Upper lobe of right lung (tissue), 1 donor: Measurements from ENCODE around the gene SIAH3. TPM values are rescaled to one million over a fixed set of nuclear protein-coding genes. Genes with fewer than 3 reads are reported as not detected.

Source experiments
- ATAC-seq: fragments of 200-7000 bp; cut with Tn5 transposase; one replicate; pipeline ENCODE4 v1.9.1; 2020; ENCODE audit warnings: mild to moderate bottlenecking, moderate library complexity
- DNase-seq: peaks from one replicate; pipeline ENCODE4 v3.0.0-alpha.2; 2020
- H3K27ac ChIP-seq: fragments of 200-600 bp; one replicate; pipeline ENCODE4 v1.8.0; 2022
- H3K27me3 ChIP-seq: fragments of 200-600 bp; one replicate; pipeline ENCODE4 v1.8.0; 2022; ENCODE audit warnings: mild to moderate bottlenecking
- H3K36me3 ChIP-seq: fragments of 200-600 bp; one replicate; pipeline ENCODE4 v1.8.0; 2022
- H3K4me1 ChIP-seq: fragments of 200-600 bp; one replicate; pipeline ENCODE4 v1.8.0; 2022
- H3K4me3 ChIP-seq: fragments of 200-600 bp; one replicate; pipeline ENCODE4 v1.8.0; 2022; ENCODE audit warnings: mild to moderate bottlenecking
- H3K9me3 ChIP-seq: fragments of 200-600 bp; one replicate; pipeline ENCODE4 v1.8.0; 2022
- intact Hi-C: fragments of 100-400 bp; cut with DNase I; formaldehyde crosslinking; loops from one replicate; pipeline ENCODE4 v1.11.0; 2022
- total RNA-seq: library from RNA; stranded (reverse); fragmentation: NEBNext Ultra II Directional; extraction: Animal tissue kit (Norgen Biotek cat#: 25700); gene quantifications from one replicate; pipeline ENCODE4 v1.2.1, GENCODE V29; 2021
- TF ChIP-seq, protein P1 (sequence below): fragments of 200-600 bp; IDR thresholded peaks from one replicate; pipeline ENCODE4 v1.8.0; 2022; ENCODE audit warnings: antibody characterized with exemption
- donor health status: DM: no; HTN: yes; CAD: no; lungs with severe emphysema.

The SIAH3 gene
- total RNA-seq, 1 donor from 2014 or later: not detected

DNA sequence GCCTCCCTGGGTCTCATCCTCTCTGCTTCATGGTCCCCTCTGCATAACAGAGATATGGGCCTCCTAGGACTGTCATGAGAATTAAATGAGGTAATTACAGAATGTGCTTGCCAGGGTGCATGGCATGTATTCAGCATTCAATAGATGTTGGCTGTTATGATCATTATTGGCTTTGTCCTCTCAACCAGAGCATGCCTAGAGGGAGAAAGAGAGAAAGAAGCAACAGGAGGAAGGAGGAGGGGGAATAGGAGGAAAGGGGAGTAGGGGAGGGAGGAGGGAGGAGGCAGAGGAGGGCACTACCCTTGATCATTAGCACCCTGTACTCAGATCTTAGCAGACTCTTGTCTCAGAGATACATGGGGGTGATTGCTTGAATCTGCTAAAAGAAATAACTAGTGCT is 41.0 kb upstream of the SIAH3 start:
- Histone ChIP-seq H3K4me1 (no peaks in the 10 kb centered on the region), H3K4me3 (no peak overlapping the region), H3K36me3 (no peaks in the 10 kb centered on the region), H3K27me3 (no peaks in the 10 kb centered on the region), H3K27ac (no peak overlapping the region), H3K9me3 (no peaks in the 10 kb centered on the region)
- TF ChIP-seq, protein P1, sequence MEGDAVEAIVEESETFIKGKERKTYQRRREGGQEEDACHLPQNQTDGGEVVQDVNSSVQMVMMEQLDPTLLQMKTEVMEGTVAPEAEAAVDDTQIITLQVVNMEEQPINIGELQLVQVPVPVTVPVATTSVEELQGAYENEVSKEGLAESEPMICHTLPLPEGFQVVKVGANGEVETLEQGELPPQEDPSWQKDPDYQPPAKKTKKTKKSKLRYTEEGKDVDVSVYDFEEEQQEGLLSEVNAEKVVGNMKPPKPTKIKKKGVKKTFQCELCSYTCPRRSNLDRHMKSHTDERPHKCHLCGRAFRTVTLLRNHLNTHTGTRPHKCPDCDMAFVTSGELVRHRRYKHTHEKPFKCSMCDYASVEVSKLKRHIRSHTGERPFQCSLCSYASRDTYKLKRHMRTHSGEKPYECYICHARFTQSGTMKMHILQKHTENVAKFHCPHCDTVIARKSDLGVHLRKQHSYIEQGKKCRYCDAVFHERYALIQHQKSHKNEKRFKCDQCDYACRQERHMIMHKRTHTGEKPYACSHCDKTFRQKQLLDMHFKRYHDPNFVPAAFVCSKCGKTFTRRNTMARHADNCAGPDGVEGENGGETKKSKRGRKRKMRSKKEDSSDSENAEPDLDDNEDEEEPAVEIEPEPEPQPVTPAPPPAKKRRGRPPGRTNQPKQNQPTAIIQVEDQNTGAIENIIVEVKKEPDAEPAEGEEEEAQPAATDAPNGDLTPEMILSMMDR: no peak
- no peak for ATAC-seq
- DNase-seq: no peak
- intact Hi-C loops: no loop called here

DNA sequence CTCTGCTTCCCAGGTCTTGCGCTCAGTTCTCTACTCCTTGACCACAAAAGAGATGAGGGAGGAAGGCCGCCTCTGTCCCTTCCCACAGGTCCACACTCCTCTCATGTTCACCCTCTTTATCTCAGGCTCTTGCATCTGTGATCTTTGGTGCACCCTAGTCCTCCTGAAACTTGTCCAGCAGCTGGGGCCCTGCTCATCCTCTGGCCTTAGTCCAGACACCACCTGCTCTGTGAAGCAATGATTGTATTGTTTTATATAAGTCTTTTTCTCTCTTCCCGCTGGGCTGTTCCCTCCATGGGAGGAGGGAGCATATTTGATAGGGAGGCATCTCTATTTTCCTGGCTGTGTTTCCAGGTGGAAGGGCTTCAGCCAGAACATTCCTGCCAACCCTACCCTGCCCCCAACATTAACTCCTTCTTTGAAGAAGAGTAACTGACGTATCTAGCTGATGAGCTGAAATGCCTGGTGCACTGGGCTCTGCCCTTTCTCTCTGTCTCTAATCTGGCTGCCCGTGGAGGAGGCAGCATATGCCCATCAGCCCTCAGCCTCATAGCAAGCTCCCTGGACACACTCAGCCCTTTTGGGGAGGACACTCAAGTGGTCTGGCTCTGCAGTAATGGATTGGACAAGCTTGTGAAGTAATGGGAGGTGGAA is 38.2 kb upstream of the SIAH3 start:
- Histone ChIP-seq H3K4me3 (no peak overlapping the region), H3K9me3 (no peaks in the 10 kb centered on the region), H3K36me3 (no peaks in the 10 kb centered on the region), H3K4me1 (no peaks in the 10 kb centered on the region), H3K27ac (no peak overlapping the region), H3K27me3 (no peaks in the 10 kb centered on the region)
- TF ChIP-seq, protein P1: no peak
- ATAC-seq: no peak
- DNase-seq: no peak
- intact Hi-C loops: no loop called here

- Histone ChIP-seq H3K36me3 (no peaks in the 10 kb centered on the region), H3K4me1 (no peaks in the 10 kb centered on the region), H3K4me3 (no peak overlapping the region), H3K9me3 (no peaks in the 10 kb centered on the region), H3K27me3 (no peaks in the 10 kb centered on the region), H3K27ac (no peak overlapping the region)
- TF ChIP-seq, protein P1: no peak
- DNase-seq: no peak
- no peak for ATAC-seq
- intact Hi-C loops: no loop called here
Measured at GRCh38 chr13:45886466-45886865, 34.9 kb upstream of the SIAH3 start.

GRCh38 chr13:45885194-45885593 is 33.6 kb upstream of the SIAH3 start:
- intact Hi-C loops: no loop called here
- H3K4me3 ChIP-seq: no peak overlapping the region
- H3K27me3 ChIP-seq: no peaks in the 10 kb centered on the region
- H3K36me3 ChIP-seq: no peaks in the 10 kb centered on the region
- H3K9me3 ChIP-seq: no peaks in the 10 kb centered on the region
- no peak for ATAC-seq
- no peak overlapping the region for H3K27ac ChIP-seq
- DNase-seq: no peak
- TF ChIP-seq, protein P1: no peak
- H3K4me1 ChIP-seq: no peaks in the 10 kb centered on the region

DNA sequence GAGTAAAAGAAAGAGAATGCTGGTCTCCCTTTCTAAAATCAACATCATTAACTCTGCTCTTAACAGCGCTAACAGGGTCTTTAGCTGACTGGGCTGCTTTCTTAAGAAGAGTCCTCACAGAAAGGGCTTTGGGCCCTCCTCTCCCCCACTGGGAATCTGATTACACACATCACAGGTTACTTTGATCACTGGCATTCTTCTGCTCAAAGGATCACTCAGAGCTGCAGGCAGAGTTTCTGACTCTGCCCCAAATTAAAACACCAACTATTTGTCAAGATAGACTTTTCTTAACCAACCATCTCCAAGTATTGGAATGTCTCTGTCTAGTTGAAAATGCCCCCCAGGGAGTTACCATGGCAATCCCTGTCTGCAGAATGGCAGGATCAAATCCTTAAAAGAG is 31.1 kb upstream of the SIAH3 start:
- peaks cover 14% of the 10 kb centered on the region for H3K27me3 ChIP-seq
- intact Hi-C loops: no loop called here
- no peaks in the 10 kb centered on the region for H3K36me3 ChIP-seq
- H3K4me1 ChIP-seq: no peaks in the 10 kb centered on the region
- no peaks in the 10 kb centered on the region for H3K9me3 ChIP-seq
- ATAC-seq (no peak), DNase-seq (no peak)
- TF ChIP-seq, protein P1: no peak
- no peak overlapping the region for H3K27ac ChIP-seq
- no peak overlapping the region for H3K4me3 ChIP-seq

DNA sequence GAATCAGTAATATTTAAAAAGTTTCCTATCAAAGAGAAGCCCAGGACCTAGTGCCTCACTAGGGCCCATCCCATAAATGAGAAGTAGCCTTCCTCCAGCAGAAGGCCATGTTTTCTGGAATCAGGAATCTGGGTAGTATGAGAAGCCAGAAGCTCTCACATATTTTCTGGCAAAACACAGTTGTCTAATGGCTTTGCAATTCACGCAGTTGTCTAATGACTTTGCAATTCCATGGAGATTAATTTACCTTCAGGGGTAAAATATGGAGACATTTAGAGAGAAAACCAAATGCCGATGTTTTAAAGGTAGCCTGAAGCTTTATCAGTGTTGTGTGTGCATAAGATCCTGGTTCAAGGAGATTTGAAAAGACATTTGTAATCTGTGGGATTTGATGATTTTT is 29.8 kb upstream of the SIAH3 start:
- Histone ChIP-seq H3K36me3 (no peaks in the 10 kb centered on the region), H3K27me3 (peaks cover 14% of the 10 kb centered on the region), H3K4me3 (no peak overlapping the region), H3K4me1 (no peaks in the 10 kb centered on the region), H3K27ac (no peak overlapping the region), H3K9me3 (no peaks in the 10 kb centered on the region)
- intact Hi-C loops: no loop called here
- DNase-seq (no peak), ATAC-seq (no peak)
- TF ChIP-seq, protein P1: no peak
